HG02588 (cell line): Measurements from ENCODE around the gene BBS10.
"Not testable (repeated sequence)": the region's sequence is repeated elsewhere in the genome, so short reads cannot be mapped to it uniquely, and the experiment has no call there.

Experiments used
- ATAC-seq: cut with Tn5 transposase; IDR thresholded peaks from one replicate; pipeline ENCODE4 v1.9.1; 2021; ENCODE audit warnings: mild to moderate bottlenecking, moderate library complexity; ENCODE audit not compliant: unreplicated experiment

The BBS10 gene

GRCh38 chr12:76332606-76333005 lies 15.6 kb downstream of the BBS10 start:
- ATAC-seq = no peak

GRCh38 chr12:76329606-76330005 lies 18.6 kb downstream of the BBS10 start:
- no peak for ATAC-seq

- ATAC-seq = no peak
These were observed 19.1 kb downstream of the BBS10 start for GRCh38 chr12:76329159-76329558.

- ATAC-seq = not testable (repeated sequence)
These were observed 28.5 kb downstream of the BBS10 start for GRCh38 chr12:76319595-76320319.

- ATAC-seq = no peak
These were observed 29.2 kb downstream of the BBS10 start for GRCh38 chr12:76318773-76319594.

- no peak for ATAC-seq
These were observed 30.2 kb downstream of the BBS10 start for GRCh38 chr12:76317976-76318375.

GRCh38 chr12:76316468-76316867 lies 31.7 kb downstream of the BBS10 start:
- ATAC-seq = no peak

- no peak for ATAC-seq
These were observed 34.9 kb downstream of the BBS10 start for GRCh38 chr12:76313299-76313698.

GRCh38 chr12:76312315-76312714 lies 35.9 kb downstream of the BBS10 start:
- no peak for ATAC-seq

- no peak for ATAC-seq
These were observed 36.4 kb downstream of the BBS10 start for GRCh38 chr12:76311796-76312195.

- ATAC-seq = no peak
These were observed 38.1 kb downstream of the BBS10 start for GRCh38 chr12:76310110-76310509.

GRCh38 chr12:76308866-76309265 lies 39.3 kb downstream of the BBS10 start:
- ATAC-seq = no peak

- no peak for ATAC-seq
These were observed 41.1 kb downstream of the BBS10 start for GRCh38 chr12:76307083-76307482.

- no peak for ATAC-seq
These were observed 44.2 kb downstream of the BBS10 start for GRCh38 chr12:76303989-76304460.

- ATAC-seq = no peak
These were observed 44.9 kb downstream of the BBS10 start for GRCh38 chr12:76303365-76303764.

- ATAC-seq = no peak
These were observed 47.9 kb downstream of the BBS10 start for GRCh38 chr12:76300297-76300665.

- no peak for ATAC-seq
These were observed 48.5 kb downstream of the BBS10 start for GRCh38 chr12:76299536-76300296.
